ENCODE measurements around the gene DCAF8L1. TPM values are rescaled to one million over a fixed set of nuclear protein-coding genes. Genes with fewer than 3 reads are reported as not detected.
"Not testable (repeated sequence)": the region's sequence is repeated elsewhere in the genome, so short reads cannot be mapped to it uniquely, and the experiment has no call there.

Gene DCAF8L1
- total and polyA plus RNA-seq, 2 of the 8 experiments (the other 6 are each of a cell fraction or from before 2014, with no cell fraction given) = not detected

GRCh38 chrX:27960410-27960809 is 20.8 kb downstream of the DCAF8L1 start:
- WGBS, 2 experiments (ENCODE audit: extremely low coverage in 1 of 2, insufficient coverage in 1 of 2, insufficient read length in 1 of 2, insufficient replicate concordance in 2 of 2, low coverage in 1 of 2, low lambda C conversion rate in 2 of 2, missing lambda C conversion rate in 1 of 2) = 96% methylated on average over 5 of the region's 5 CpGs; no CpG with 5 or more reads in 1 of the 2 experiments
- FAIRE-seq; POLR2A ChIA-PET (ENCODE audit: partially characterized antibody): not testable (repeated sequence)

More at GRCh38 chrX:27960410-27960809, 20.8 kb downstream of the DCAF8L1 start:
- H2BK15ac ChIP-seq (ENCODE audit: low read length); H3K4me1 ChIP-seq (replicated peaks in 1 of 4; ENCODE audit: control insufficient read depth in 3 of 4, insufficient read depth in 4 of 4, low read length in 3 of 4); H3K36me3 ChIP-seq (ENCODE audit: control insufficient read depth in 2 of 4, insufficient read depth in 4 of 4, low read length in 3 of 4); H3K4me3 ChIP-seq (ENCODE audit: extremely low read depth in 1 of 4, insufficient read depth in 2 of 4, low read depth in 3 of 4, low read length in 4 of 4); H2BK5ac ChIP-seq (ENCODE audit: low read depth, low read length); H3K18ac ChIP-seq (ENCODE audit: extremely low read depth, low read length); H3K9me3 ChIP-seq (ENCODE audit: insufficient read depth in 2 of 2, low read depth in 1 of 2, low read length in 1 of 2); H3K4me2 ChIP-seq (ENCODE audit: insufficient read depth in 1 of 2, low read depth in 2 of 2, low read length in 2 of 2); H3K4ac ChIP-seq (replicated peaks; ENCODE audit: insufficient read length, low read depth, low read length); H4K91ac ChIP-seq (replicated peaks; ENCODE audit: insufficient read length, low read length); H3K23me2 ChIP-seq (ENCODE audit: low read depth, low read length); DNase-seq (ENCODE audit: low read depth in 1 of 2, low spot score in 2 of 2); H3K27ac ChIP-seq (ENCODE audit: low read depth, low read length); H3K79me2 ChIP-seq (ENCODE audit: control insufficient read depth in 1 of 2, insufficient read depth in 2 of 2, low read length in 2 of 2); H2AFZ ChIP-seq (ENCODE audit: low read length); H3K9ac ChIP-seq (replicated peaks in 1 of 4; ENCODE audit: extremely low read depth in 1 of 4, low read depth in 3 of 4, low read length in 3 of 4); H2AK5ac ChIP-seq (ENCODE audit: low read depth, low read length); H4K20me1 ChIP-seq (replicated peaks in 1 of 2; ENCODE audit: control insufficient read depth in 1 of 2, insufficient read depth in 2 of 2, low read length in 2 of 2); H4K5ac ChIP-seq (ENCODE audit: insufficient read length, low read depth, low read length); H3K23ac ChIP-seq (ENCODE audit: insufficient read length); H4K8ac ChIP-seq (ENCODE audit: extremely low read depth, insufficient read depth, low read length); H3K56ac ChIP-seq (replicated peaks; ENCODE audit: insufficient read length, low read depth, low read length); H3K79me1 ChIP-seq (ENCODE audit: low read depth, low read length); H2BK120ac ChIP-seq (replicated peaks; ENCODE audit: low read depth, low read length); H2BK12ac ChIP-seq (ENCODE audit: low read depth, low read length); H3K14ac ChIP-seq (ENCODE audit: insufficient read length); H3K27me3 ChIP-seq (replicated peaks in 1 of 4; ENCODE audit: control insufficient read depth in 3 of 4, extremely low read depth in 1 of 4, insufficient read depth in 3 of 4, low read length in 3 of 4); CTCF ChIA-PET (ENCODE audit: partially characterized antibody); H2BK20ac ChIP-seq (ENCODE audit: low read length): not testable (repeated sequence)
- peak in 1 of 2 experiments; percentile 58; a peak in 1 of 3 replicates for TF ChIP-seq EP300 (IDR thresholded peaks at IDR 0.05; ENCODE audit: borderline replicate concordance in 1 of 2, low read depth in 2 of 2, low read length in 2 of 2)

Data from H1 (cell line).